Right hindlimb (tissue), 1 donor: ENCODE data around the gene SPTBN4.

Experiments
- DNase-seq: peaks from one replicate; pipeline ENCODE4 v3.0.0-alpha.2; 2018

SPTBN4 gene

GRCh38 chr19:40567750-40568494 is 101.1 kb downstream of the SPTBN4 start:
- DNase-seq, result no peak

- DNase-seq, result peak; percentile 95
Observed at GRCh38 chr19:40570313-40571004, 103.7 kb downstream of the SPTBN4 start.

- no peak for DNase-seq
Observed at GRCh38 chr19:40571005-40571318, 104.2 kb downstream of the SPTBN4 start.

GRCh38 chr19:40571831-40572495 is 105.2 kb downstream of the SPTBN4 start:
- no peak for DNase-seq

- no peak for DNase-seq
Observed at GRCh38 chr19:40575326-40575725, 108.5 kb downstream of the SPTBN4 start.

- peak; percentile 54 for DNase-seq
Observed at GRCh38 chr19:40576151-40576584, 109.4 kb downstream of the SPTBN4 start.

- peak; percentile 97 for DNase-seq
Observed at GRCh38 chr19:40576585-40577451, 110.0 kb downstream of the SPTBN4 start, which contains the start of gene SHKBP1. Gene SHKBP1, plus strand, starts transcription at chr19:40576873. Its CDS starts 27 bp downstream, at chr19:40576900.

- DNase-seq, result no peak
Observed at GRCh38 chr19:40578442-40578908, 111.7 kb downstream of the SPTBN4 start.

- DNase-seq, result no peak
Observed at GRCh38 chr19:40580619-40581018, 113.8 kb downstream of the SPTBN4 start.

- no peak for DNase-seq
Observed at GRCh38 chr19:40581531-40581930, 114.7 kb downstream of the SPTBN4 start.

- DNase-seq, result no peak
Observed at GRCh38 chr19:40582467-40582866, 115.7 kb downstream of the SPTBN4 start.

- no peak for DNase-seq
Observed at GRCh38 chr19:40583283-40583682, 116.5 kb downstream of the SPTBN4 start.

GRCh38 chr19:40584007-40584406 is 117.2 kb downstream of the SPTBN4 start:
- DNase-seq, result no peak

GRCh38 chr19:40585241-40585981 is 118.6 kb downstream of the SPTBN4 start:
- DNase-seq, result no peak

GRCh38 chr19:40585982-40586422 is 119.2 kb downstream of the SPTBN4 start:
- no peak for DNase-seq

- no peak for DNase-seq
Observed at GRCh38 chr19:40586611-40587010, 119.8 kb downstream of the SPTBN4 start.

GRCh38 chr19:40588110-40588854 is 121.5 kb downstream of the SPTBN4 start:
- DNase-seq, result no peak

GRCh38 chr19:40588926-40589569 is 122.2 kb downstream of the SPTBN4 start:
- no peak for DNase-seq

GRCh38 chr19:40589591-40590429 is 123.0 kb downstream of the SPTBN4 start:
- no peak for DNase-seq
